ENCODE results near the gene NAALADL2. TPM values are rescaled to one million over a fixed set of nuclear protein-coding genes. Genes with fewer than 3 reads are reported as not detected.

The NAALADL2 gene
- total RNA-seq, 1 experiment from 2014 or later, result not detected

GRCh38 chr3:175737646-175738572 is 878.8 kb downstream of the NAALADL2 start:
- Histone ChIP-seq H3K27ac (ENCODE audit: low read length) (no peak overlapping the region), H3K36me3 (ENCODE audit: insufficient read depth, low read length) (no peaks in the 10 kb centered on the region), H3K4me2 (ENCODE audit: low read depth, low read length, poor library complexity, severe bottlenecking) (no peak overlapping the region), H3K9me2 (replicated peaks; ENCODE audit: insufficient read depth, low read length) (no peaks in the 10 kb centered on the region), H3K27me3 (ENCODE audit: low read length) (no peaks in the 10 kb centered on the region), H3K9ac (ENCODE audit: low read length) (no peak overlapping the region), H3K4me1 (ENCODE audit: low read length) (no peaks in the 10 kb centered on the region), H3K79me2 (ENCODE audit: low read length) (no peaks in the 10 kb centered on the region), H3K4me3 (ENCODE audit: low read length) (no peak overlapping the region), H2AFZ (ENCODE audit: low read length) (no peak overlapping the region), H3K9me3 (ENCODE audit: low read length) (no peaks in the 10 kb centered on the region; the same call in 1 of the 2 replicates), H4K20me1 (ENCODE audit: insufficient read depth, low read depth, low read length) (no peaks in the 10 kb centered on the region)
- no peak for DNase-seq

- Histone ChIP-seq H2AFZ (ENCODE audit: low read length) (no peak overlapping the region), H3K4me1 (ENCODE audit: low read length) (no peaks in the 10 kb centered on the region), H3K9me2 (replicated peaks; ENCODE audit: insufficient read depth, low read length) (no peaks in the 10 kb centered on the region), H3K4me3 (ENCODE audit: low read length) (no peak overlapping the region), H4K20me1 (ENCODE audit: insufficient read depth, low read depth, low read length) (no peaks in the 10 kb centered on the region), H3K4me2 (ENCODE audit: low read depth, low read length, poor library complexity, severe bottlenecking) (no peak overlapping the region), H3K36me3 (ENCODE audit: insufficient read depth, low read length) (no peaks in the 10 kb centered on the region), H3K79me2 (ENCODE audit: low read length) (no peaks in the 10 kb centered on the region), H3K27ac (ENCODE audit: low read length) (no peak overlapping the region), H3K9ac (ENCODE audit: low read length) (no peak overlapping the region), H3K27me3 (ENCODE audit: low read length) (no peaks in the 10 kb centered on the region), H3K9me3 (ENCODE audit: low read length) (peaks cover 21% of the 10 kb centered on the region)
- DNase-seq, result no peak
Measured at GRCh38 chr3:175741951-175742350, 882.8 kb downstream of the NAALADL2 start.

- no peaks in the 10 kb centered on the region for H4K20me1 ChIP-seq (ENCODE audit: insufficient read depth, low read depth, low read length)
- no peak overlapping the region for H3K4me2 ChIP-seq (ENCODE audit: low read depth, low read length, poor library complexity, severe bottlenecking)
- no peak overlapping the region for H2AFZ ChIP-seq (ENCODE audit: low read length)
- no peak overlapping the region for H3K4me3 ChIP-seq (ENCODE audit: low read length)
- H3K4me1 ChIP-seq (ENCODE audit: low read length), result no peaks in the 10 kb centered on the region
- H3K9me3 ChIP-seq (ENCODE audit: low read length), result peaks cover 29% of the 10 kb centered on the region
- no peaks in the 10 kb centered on the region for H3K9me2 ChIP-seq (replicated peaks; ENCODE audit: insufficient read depth, low read length)
- no peak overlapping the region for H3K9ac ChIP-seq (ENCODE audit: low read length)
- no peak for DNase-seq
- no peak overlapping the region for H3K27ac ChIP-seq (ENCODE audit: low read length)
- H3K27me3 ChIP-seq (ENCODE audit: low read length), result no peaks in the 10 kb centered on the region
- no peaks in the 10 kb centered on the region for H3K79me2 ChIP-seq (ENCODE audit: low read length)
- no peaks in the 10 kb centered on the region for H3K36me3 ChIP-seq (ENCODE audit: insufficient read depth, low read length)
Measured at GRCh38 chr3:175743733-175744400, 884.7 kb downstream of the NAALADL2 start.

- DNase-seq, result no peak
- H3K4me2 ChIP-seq (ENCODE audit: low read depth, low read length, poor library complexity, severe bottlenecking), result no peak overlapping the region
- H4K20me1 ChIP-seq (ENCODE audit: insufficient read depth, low read depth, low read length), result no peaks in the 10 kb centered on the region
- H3K27me3 ChIP-seq (ENCODE audit: low read length), result no peaks in the 10 kb centered on the region
- H3K27ac ChIP-seq (ENCODE audit: low read length), result no peak overlapping the region
- H3K36me3 ChIP-seq (ENCODE audit: insufficient read depth, low read length), result no peaks in the 10 kb centered on the region
- no peak overlapping the region for H3K9ac ChIP-seq (ENCODE audit: low read length)
- H2AFZ ChIP-seq (ENCODE audit: low read length), result no peak overlapping the region
- H3K9me3 ChIP-seq (ENCODE audit: low read length), result peaks cover 29% of the 10 kb centered on the region
- H3K79me2 ChIP-seq (ENCODE audit: low read length), result no peaks in the 10 kb centered on the region
- no peak overlapping the region for H3K4me3 ChIP-seq (ENCODE audit: low read length)
- H3K4me1 ChIP-seq (ENCODE audit: low read length), result no peaks in the 10 kb centered on the region
- no peaks in the 10 kb centered on the region for H3K9me2 ChIP-seq (replicated peaks; ENCODE audit: insufficient read depth, low read length)
Measured at GRCh38 chr3:175746308-175746707, 887.2 kb downstream of the NAALADL2 start.

GRCh38 chr3:175748087-175748730 is 889.1 kb downstream of the NAALADL2 start:
- Histone ChIP-seq H3K27me3 (ENCODE audit: low read length) (no peaks in the 10 kb centered on the region), H3K36me3 (ENCODE audit: insufficient read depth, low read length) (no peaks in the 10 kb centered on the region), H3K4me1 (ENCODE audit: low read length) (no peaks in the 10 kb centered on the region), H3K9me3 (ENCODE audit: low read length) (peaks cover 29% of the 10 kb centered on the region), H3K4me3 (ENCODE audit: low read length) (no peak overlapping the region), H3K9ac (ENCODE audit: low read length) (no peak overlapping the region), H3K9me2 (replicated peaks; ENCODE audit: insufficient read depth, low read length) (no peaks in the 10 kb centered on the region), H4K20me1 (ENCODE audit: insufficient read depth, low read depth, low read length) (no peaks in the 10 kb centered on the region), H3K79me2 (ENCODE audit: low read length) (no peaks in the 10 kb centered on the region), H3K4me2 (ENCODE audit: low read depth, low read length, poor library complexity, severe bottlenecking) (no peak overlapping the region), H3K27ac (ENCODE audit: low read length) (no peak overlapping the region), H2AFZ (ENCODE audit: low read length) (no peak overlapping the region)
- DNase-seq, result no peak

- H3K4me2 ChIP-seq (ENCODE audit: low read depth, low read length, poor library complexity, severe bottlenecking), result no peak overlapping the region
- no peak for DNase-seq
- no peaks in the 10 kb centered on the region for H3K9me2 ChIP-seq (replicated peaks; ENCODE audit: insufficient read depth, low read length)
- peaks cover 26% of the 10 kb centered on the region; the same call in 1 of the 2 replicates for H3K9me3 ChIP-seq (ENCODE audit: low read length)
- no peaks in the 10 kb centered on the region for H3K36me3 ChIP-seq (ENCODE audit: insufficient read depth, low read length)
- no peak overlapping the region for H3K9ac ChIP-seq (ENCODE audit: low read length)
- no peak overlapping the region for H2AFZ ChIP-seq (ENCODE audit: low read length)
- no peak overlapping the region for H3K27ac ChIP-seq (ENCODE audit: low read length)
- no peaks in the 10 kb centered on the region for H4K20me1 ChIP-seq (ENCODE audit: insufficient read depth, low read depth, low read length)
- H3K27me3 ChIP-seq (ENCODE audit: low read length), result no peaks in the 10 kb centered on the region
- H3K4me1 ChIP-seq (ENCODE audit: low read length), result no peaks in the 10 kb centered on the region
- no peak overlapping the region for H3K4me3 ChIP-seq (ENCODE audit: low read length)
- no peaks in the 10 kb centered on the region for H3K79me2 ChIP-seq (ENCODE audit: low read length)
Measured at GRCh38 chr3:175749981-175750380, 890.8 kb downstream of the NAALADL2 start.

- H3K27me3 ChIP-seq (ENCODE audit: low read length), result no peaks in the 10 kb centered on the region
- no peak overlapping the region for H3K4me2 ChIP-seq (ENCODE audit: low read depth, low read length, poor library complexity, severe bottlenecking)
Measured at GRCh38 chr3:175751089-175751488, 892.0 kb downstream of the NAALADL2 start.

GRCh38 chr3:175763948-175764347 is 904.8 kb downstream of the NAALADL2 start:
- Histone ChIP-seq H3K9me2 (replicated peaks; ENCODE audit: insufficient read depth, low read length) (no peaks in the 10 kb centered on the region), H3K27me3 (ENCODE audit: low read length) (no peaks in the 10 kb centered on the region), H3K9me3 (ENCODE audit: low read length) (peaks cover 8% of the 10 kb centered on the region), H3K4me2 (ENCODE audit: low read depth, low read length, poor library complexity, severe bottlenecking) (no peak overlapping the region), H3K79me2 (ENCODE audit: low read length) (no peaks in the 10 kb centered on the region), H3K4me1 (ENCODE audit: low read length) (no peaks in the 10 kb centered on the region), H2AFZ (ENCODE audit: low read length) (no peak overlapping the region), H3K27ac (ENCODE audit: low read length) (no peak overlapping the region), H3K36me3 (ENCODE audit: insufficient read depth, low read length) (no peaks in the 10 kb centered on the region), H3K4me3 (ENCODE audit: low read length) (no peak overlapping the region), H3K9ac (ENCODE audit: low read length) (no peak overlapping the region), H4K20me1 (ENCODE audit: insufficient read depth, low read depth, low read length) (no peaks in the 10 kb centered on the region)
- no peak for DNase-seq

More at GRCh38 chr3:175751089-175751488, 892.0 kb downstream of the NAALADL2 start:
- no peak overlapping the region for H3K27ac ChIP-seq (ENCODE audit: low read length)
- H3K4me1 ChIP-seq (ENCODE audit: low read length), result no peaks in the 10 kb centered on the region
- H3K9me2 ChIP-seq (replicated peaks; ENCODE audit: insufficient read depth, low read length), result no peaks in the 10 kb centered on the region
- DNase-seq, result no peak
- H3K4me3 ChIP-seq (ENCODE audit: low read length), result no peak overlapping the region
- no peaks in the 10 kb centered on the region for H3K36me3 ChIP-seq (ENCODE audit: insufficient read depth, low read length)
- no peaks in the 10 kb centered on the region for H3K79me2 ChIP-seq (ENCODE audit: low read length)
- H4K20me1 ChIP-seq (ENCODE audit: insufficient read depth, low read depth, low read length), result no peaks in the 10 kb centered on the region
- no peak overlapping the region for H2AFZ ChIP-seq (ENCODE audit: low read length)
- peaks cover 22% of the 10 kb centered on the region; the same call in 1 of the 2 replicates for H3K9me3 ChIP-seq (ENCODE audit: low read length)
- H3K9ac ChIP-seq (ENCODE audit: low read length), result no peak overlapping the region
